Caco-2 (cell line): Measurements from ENCODE around the gene BRD2. TPM values are rescaled to one million over a fixed set of nuclear protein-coding genes. Genes with fewer than 3 reads are reported as not detected.

Source experiments
- BruUV-seq: library from RNA; stranded (reverse); fragments of 400-500 nt; replicated peaks from 2 replicates; lab custom pipeline; 2021; lab: Mats Ljungman, UMichigan
- CTCF ChIA-PET: fragments of 300-600 bp; sonication (Branson Sonifier 250); formaldehyde crosslinking; loops from one replicate; lab custom pipeline; 2022; ENCODE audit warnings: antibody characterized with exemption; lab: Charles Lee
- POLR2A ChIA-PET: fragments of 300-600 bp; sonication (Branson Sonifier 250); formaldehyde crosslinking; loops from one replicate; lab custom pipeline; 2022; ENCODE audit warnings: antibody characterized with exemption; lab: Charles Lee
- DNase-seq, 2 experiments: peaks; one replicate each; pipeline versions ENCODE4 v3.0.0 to v3.0.0-alpha.2; 2020 to 2022
- H3K27me3 ChIP-seq: replicated peaks from 2 replicates; pipeline ENCODE4 v1.6.0; 2011; ENCODE audit warnings: low read length; ENCODE audit not compliant: control insufficient read depth, insufficient read depth
- H3K36me3 ChIP-seq: 2 replicates; pipeline ENCODE4 v1.5.1; 2011; ENCODE audit warnings: low read length; ENCODE audit not compliant: control insufficient read depth, insufficient read depth
- H3K4me1 ChIP-seq: fragments of 250-450 bp; sonication (Bioruptor Pico); 2 replicates; pipeline ENCODE4 v1.5.1; 2020; ENCODE audit warnings: mild to moderate bottlenecking
- H3K4me3 ChIP-seq: 2 replicates; pipeline ENCODE4 v1.5.1; 2011; ENCODE audit warnings: low read depth, mild to moderate bottlenecking, control low read depth, low read length
- H3K9me3 ChIP-seq: fragments of 250-450 bp; sonication (Bioruptor Pico); 2 replicates; pipeline ENCODE4 v1.5.1; 2020; ENCODE audit warnings: mild to moderate bottlenecking, moderate library complexity
- H3K27ac Mint-ChIP-seq: one replicate; pipeline ENCODE4 v1.8.0; 2022; ENCODE audit warnings: mixed read lengths; ENCODE audit not compliant: unreplicated experiment
- H3K27me3 Mint-ChIP-seq: one replicate; pipeline ENCODE4 v1.8.0; 2022; ENCODE audit warnings: mixed read lengths; ENCODE audit not compliant: insufficient read depth, unreplicated experiment
- H3K36me3 Mint-ChIP-seq: one replicate; pipeline ENCODE4 v1.8.0; 2022; ENCODE audit warnings: mild to moderate bottlenecking, mixed read lengths; ENCODE audit not compliant: insufficient read depth, unreplicated experiment
- H3K4me1 Mint-ChIP-seq: one replicate; pipeline ENCODE4 v1.8.0; 2022; ENCODE audit warnings: low read depth, mixed read lengths; ENCODE audit not compliant: unreplicated experiment
- H3K4me3 Mint-ChIP-seq: one replicate; pipeline ENCODE4 v1.8.0; 2022; ENCODE audit warnings: mild to moderate bottlenecking, moderate library complexity, mixed read lengths; ENCODE audit not compliant: unreplicated experiment
- H3K9me3 Mint-ChIP-seq: one replicate; pipeline ENCODE4 v1.8.0; 2022; ENCODE audit warnings: mixed read lengths; ENCODE audit not compliant: unreplicated experiment
- CTCF ChIP-seq, 2 experiments: fragments of 200-600 bp in 1 of 2; IDR thresholded peaks; 1 replicate in 1 of 2; 2 replicates in 1 of 2; pipeline versions ENCODE4 v1.5.1 to v1.8.0; 2011 to 2022; ENCODE audit warnings: antibody characterized with exemption in 1 of 2, control low read depth in 1 of 2, inconsistent platforms in 1 of 2, low read depth in 1 of 2, low read length in 1 of 2, mild to moderate bottlenecking in 1 of 2, moderate library complexity in 1 of 2; ENCODE audit not compliant: insufficient read depth in 1 of 2, severe bottlenecking in 1 of 2, unreplicated experiment in 1 of 2
- intact Hi-C: fragments of 100-400 bp; cut with micrococcal nuclease; formaldehyde crosslinking; loops from one replicate; pipeline ENCODE4 v1.10.0; 2022; ENCODE audit not compliant: unreplicated experiment
- total RNA-seq: library from RNA; stranded (reverse); gene quantifications from 2 replicates; pipeline ENCODE4 v1.2.3, GENCODE V29; 2022

BRD2 gene
- total RNA-seq, 1 experiment from 2014 or later, result 200 TPM

- peaks cover 7% of the 10 kb centered on the region for H3K4me1 Mint-ChIP-seq
- ChIA-PET POLR2A (no interaction called here), CTCF (interaction anchor here (2.4 kb wide), 1 partner anchor 17 kb away, joined by 6 read pairs; no protein-coding TSS in a partner anchor)
- no peak for TF ChIP-seq CTCF (IDR thresholded peaks at IDR 0.05; ENCODE audit: insufficient read depth in 1 of 2, low read depth in 1 of 2, low read length in 1 of 2, severe bottlenecking in 1 of 2, unreplicated experiment in 1 of 2)
- no peaks in the 10 kb centered on the region for H3K4me1 ChIP-seq
- peaks cover 9% of the 10 kb centered on the region for H3K36me3 Mint-ChIP-seq
- no peak overlapping the region for H3K4me3 ChIP-seq
- intact Hi-C loops, result no loop called here
- DNase-seq, result no peak
- H3K27me3 Mint-ChIP-seq, result peaks cover 7% of the 10 kb centered on the region
- no peaks in the 10 kb centered on the region for H3K36me3 ChIP-seq
- H3K27ac Mint-ChIP-seq, result no peak overlapping the region
- H3K27me3 ChIP-seq, result no peaks in the 10 kb centered on the region
- H3K9me3 Mint-ChIP-seq, result no peaks in the 10 kb centered on the region
- no TSS peak for BruUV-seq
- peaks cover 9% of the 10 kb centered on the region for H3K9me3 ChIP-seq
- H3K4me3 Mint-ChIP-seq, result no peak overlapping the region
Observed at GRCh38 chr6:32950010-32950409, 18.4 kb upstream of the BRD2 start.

GRCh38 chr6:32950449-32950848 is 17.9 kb upstream of the BRD2 start:
- Histone ChIP-seq H3K4me3 (no peak overlapping the region), H3K9me3 (peaks cover 9% of the 10 kb centered on the region), H3K36me3 (no peaks in the 10 kb centered on the region), H3K4me1 (no peaks in the 10 kb centered on the region), H3K27me3 (no peaks in the 10 kb centered on the region)
- Mint-ChIP-seq H3K36me3 (peaks cover 9% of the 10 kb centered on the region), H3K9me3 (no peaks in the 10 kb centered on the region), H3K4me1 (peaks cover 7% of the 10 kb centered on the region), H3K4me3 (no peak overlapping the region), H3K27me3 (peaks cover 7% of the 10 kb centered on the region), H3K27ac (no peak overlapping the region)
- intact Hi-C loops, result no loop called here
- ChIA-PET POLR2A (no interaction called here), CTCF (interaction anchor here (0.5 to 2.4 kb wide), 4 partner anchors 17 to 112 kb away, joined by 3 to 7 read pairs (median 5); partner anchors contain the start of genes BRD2 and TAP2)
- no TSS peak for BruUV-seq
- no peak for DNase-seq
- TF ChIP-seq CTCF (IDR thresholded peaks at IDR 0.05; ENCODE audit: insufficient read depth in 1 of 2, low read depth in 1 of 2, low read length in 1 of 2, severe bottlenecking in 1 of 2, unreplicated experiment in 1 of 2), result no peak

- H3K4me3 ChIP-seq, result no peak within 1 kb of the TSS
- DNase-seq, result peak; percentile 77 to 79
- Mint-ChIP-seq H3K4me3 (no peak within 1 kb of the TSS), H3K4me1 (peaks cover 7% of the 10 kb centered on the region), H3K9me3 (no peaks in the 10 kb centered on the region), H3K27me3 (peaks cover 3% of the 10 kb centered on the region), H3K27ac (peak within 1 kb of the TSS; percentile 15), H3K36me3 (peaks cover 9% of the 10 kb centered on the region)
- intact Hi-C loops, result loop anchor here (1.0 to 2.0 kb wide), 2 partner anchors 14 to 32 kb away; no protein-coding TSS in a partner anchor
- TF ChIP-seq CTCF (IDR thresholded peaks at IDR 0.05; ENCODE audit: insufficient read depth in 1 of 2, low read depth in 1 of 2, low read length in 1 of 2, severe bottlenecking in 1 of 2, unreplicated experiment in 1 of 2), result peak; percentile 50 to 74
- ChIA-PET CTCF (interaction anchor here (0.6 to 2.1 kb wide), 13 partner anchors 13 to 115 kb away, joined by 3 to 16 read pairs (median 5); partner anchors contain the start of genes HLA-DMB and TAP2), POLR2A (interaction anchor here (0.8 to 2.7 kb wide), 4 partner anchors 17 to 59 kb away, joined by 3 to 22 read pairs (median 4); no protein-coding TSS in a partner anchor)
- no peaks in the 10 kb centered on the region for H3K36me3 ChIP-seq
- no peaks in the 10 kb centered on the region for H3K4me1 ChIP-seq
- no peaks in the 10 kb centered on the region for H3K9me3 ChIP-seq
- no peaks in the 10 kb centered on the region for H3K27me3 ChIP-seq
- BruUV-seq, result no TSS peak
Observed at GRCh38 chr6:32952817-32953739, 15.3 kb upstream of the BRD2 start, which contains the start of gene HLA-DMA. HLA-DMA (minus strand) TSS chr6:32953097; CDS start chr6:32953036, 61 bp downstream.
